ENCODE data around the gene SNHG17. TPM values are rescaled to one million over a fixed set of nuclear protein-coding genes. Genes with fewer than 3 reads are reported as not detected.

The SNHG17 gene
- total RNA-seq, 4 donors from 2014 or later, result 16.4 to 60.9 (median 34.3) TPM

GRCh38 chr20:38372806-38373205 lies 62.3 kb downstream of the SNHG17 start:
- Histone ChIP-seq H3K9me3 (no peaks in the 10 kb centered on the region), H3K27ac (peak overlapping the region in 3 of 4 donors; percentile 51 to 83 (median 83)), H3K27me3 (no peaks in the 10 kb centered on the region), H3K4me1 (peaks cover 0 to 15% (median 0%) of the 10 kb centered on the region in 4 donors), H3K4me3 (no peak overlapping the region), H3K36me3 (no peaks in the 10 kb centered on the region)
- no peak for DNase-seq (ENCODE audit: low spot score in 2 of 2)
- TF ChIP-seq POLR2A (IDR thresholded peaks at IDR 0.05), result no peak
- 65 to 69% methylated on average over 5 of the region's 5 CpGs for WGBS, 2 donors

Small RNA genes within 50 kb of the gene (small RNA-seq; reads per million reads assigned to genes)
- not detected for gene RF00056
- gene SNORA60, result 28.2 reads per million, percentile 93 among the genes with 10 or more reads in this experiment
- 3.7 reads per million, percentile 79 among the genes with 10 or more reads in this experiment for gene SNORA71A
- gene SNORA71B, result 5.7 reads per million, percentile 85 among the genes with 10 or more reads in this experiment
- not detected for gene SNORA71C
- 269 reads per million, percentile 97 among the genes with 10 or more reads in this experiment for gene SNORA71D
- gene SNORA71E, result not detected

Other genes with a start within 250 kb of the SNHG17 start
- 10 to 100 TPM; 12.0 to 36.3 (median 23.1) TPM for gene KIAA1755, start 174.6 kb downstream of the SNHG17 start, total RNA-seq
- under 1 TPM in 1 of 4 donors, not detected in 3; 0.84 TPM for gene BPI, start 131.2 kb downstream of the SNHG17 start, total RNA-seq
- gene LBP, start 88.8 kb downstream of the SNHG17 start, total RNA-seq, result 10 to 100 TPM in 1 of 4 donors, 1 to 10 TPM in 1, not detected in 2; 2.2 to 30.0 TPM
- 10 to 100 TPM; 33.9 to 45.9 (median 44.3) TPM for gene RALGAPB, start 37.5 kb upstream of the SNHG17 start, total RNA-seq
- gene ADIG, start 145.9 kb upstream of the SNHG17 start, total RNA-seq, result not detected
- gene ARHGAP40, start 166.5 kb upstream of the SNHG17 start, total RNA-seq, result not detected